Breast epithelium (tissue), 4 donors: Measurements from ENCODE around the gene SLC22A31. TPM values are rescaled to one million over a fixed set of nuclear protein-coding genes. Genes with fewer than 3 reads are reported as not detected.

Experiments
- DNase-seq, 2 donors: peaks; one replicate each; pipeline ENCODE4 v3.0.0-alpha.2; 2019; ENCODE audit warnings: low spot score in 2 of 2
- H3K27ac ChIP-seq, 2 donors: fragments of 200-600 bp; sonication (generic) in 1 of 2; one replicate each; pipeline ENCODE4 v1.5.1; 2016 to 2019; ENCODE audit warnings: mild to moderate bottlenecking in 1 of 2
- H3K27me3 ChIP-seq, 2 donors: fragments of 200-600 bp; sonication (generic) in 1 of 2; one replicate each; pipeline versions ENCODE4 v1.5.1 to v1.6.0; 2017 to 2019; ENCODE audit warnings: control low read depth in 1 of 2, mild to moderate bottlenecking in 1 of 2
- H3K36me3 ChIP-seq: fragments of 200-600 bp; one replicate; pipeline ENCODE4 v1.5.1; 2019
- H3K4me1 ChIP-seq, 2 donors: fragments of 200-600 bp; sonication (generic); one replicate each; pipeline ENCODE4 v1.5.1; 2016 to 2019; ENCODE audit warnings: control low read depth in 1 of 2
- H3K4me3 ChIP-seq, 3 donors: fragments of 200-600 bp; sonication (generic); 1 replicate in 2 of 3; 2 replicates in 1 of 3; pipeline ENCODE4 v1.5.1; 2016 to 2019; ENCODE audit warnings: mild to moderate bottlenecking in 3 of 3, moderate library complexity in 2 of 3
- H3K9me3 ChIP-seq, 2 donors: fragments of 200-600 bp; sonication (generic) in 1 of 2; one replicate each; pipeline ENCODE4 v1.5.1; 2016 to 2019; ENCODE audit warnings: control low read depth in 1 of 2
- CTCF ChIP-seq, 3 donors: fragments of 450-650 bp; IDR thresholded peaks; one replicate each; pipeline ENCODE4 v1.5.1; 2016 to 2017; ENCODE audit warnings: antibody characterized with exemption in 3 of 3, mild to moderate bottlenecking in 3 of 3, moderate library complexity in 3 of 3
- POLR2A ChIP-seq: fragments of 450-650 bp; IDR thresholded peaks from one replicate; pipeline ENCODE4 v1.6.1; 2016; ENCODE audit warnings: antibody characterized with exemption, mild to moderate bottlenecking, moderate library complexity
- POLR2AphosphoS5 ChIP-seq, 3 donors: sonication (generic); formaldehyde crosslinking; IDR thresholded peaks; one replicate each; pipeline ENCODE4 v1.6.1; 2017; ENCODE audit warnings: antibody characterized with exemption in 3 of 3
- intact Hi-C: fragments of 100-400 bp; cut with DNase I; formaldehyde crosslinking; loops from one replicate; pipeline ENCODE4 v1.15.1; 2023; ENCODE audit warnings: low total_unique reads
- total RNA-seq, 3 donors: library from RNA; depleted of rRNA; stranded (reverse); fragments of >200 nt; gene quantifications; one replicate each; pipeline ENCODE4 v1.1.0, GENCODE V29; 2016

SLC22A31 gene
- total RNA-seq, 3 donors from 2014 or later, result not detected

- no peak for DNase-seq
- Histone ChIP-seq H3K36me3 (no peaks in the 10 kb centered on the region), H3K4me3 (no peak overlapping the region), H3K27me3 (no peaks in the 10 kb centered on the region), H3K9me3 (no peaks in the 10 kb centered on the region), H3K4me1 (no peaks in the 10 kb centered on the region), H3K27ac (no peak overlapping the region)
- no peak for TF ChIP-seq POLR2AphosphoS5 (IDR thresholded peaks at IDR 0.05)
- TF ChIP-seq POLR2A, result no peak
- no peak for TF ChIP-seq CTCF (IDR thresholded peaks at IDR 0.05)
- intact Hi-C loops, result no loop called here
Measured at GRCh38 chr16:89237733-89238132, 37.4 kb upstream of the SLC22A31 start.

- DNase-seq, result no peak
- intact Hi-C loops, result no loop called here
- H3K27ac ChIP-seq, result no peak overlapping the region
Measured at GRCh38 chr16:89233678-89234490, 33.5 kb upstream of the SLC22A31 start.

GRCh38 chr16:89232107-89232506 lies 31.8 kb upstream of the SLC22A31 start:
- no peaks in the 10 kb centered on the region for H3K27me3 ChIP-seq
- intact Hi-C loops, result no loop called here
- no peak overlapping the region for H3K27ac ChIP-seq
- DNase-seq, result no peak
- TF ChIP-seq POLR2A (no peak), POLR2AphosphoS5 (IDR thresholded peaks at IDR 0.05) (no peak), CTCF (IDR thresholded peaks at IDR 0.05) (no peak)
- H3K9me3 ChIP-seq, result no peaks in the 10 kb centered on the region
- no peak overlapping the region for H3K4me3 ChIP-seq
- no peaks in the 10 kb centered on the region for H3K4me1 ChIP-seq
- peaks cover 7% of the 10 kb centered on the region for H3K36me3 ChIP-seq

More at GRCh38 chr16:89233678-89234490, 33.5 kb upstream of the SLC22A31 start:
- no peaks in the 10 kb centered on the region for H3K27me3 ChIP-seq
- no peaks in the 10 kb centered on the region for H3K36me3 ChIP-seq
- TF ChIP-seq POLR2A, result no peak
- TF ChIP-seq CTCF (IDR thresholded peaks at IDR 0.05), result no peak
- H3K9me3 ChIP-seq, result no peaks in the 10 kb centered on the region
- H3K4me3 ChIP-seq, result no peak overlapping the region
- no peaks in the 10 kb centered on the region for H3K4me1 ChIP-seq

- H3K27me3 ChIP-seq, result no peaks in the 10 kb centered on the region
- no peak for DNase-seq
- no peak overlapping the region for H3K27ac ChIP-seq
- no peaks in the 10 kb centered on the region for H3K4me1 ChIP-seq
- H3K4me3 ChIP-seq, result no peak overlapping the region
- peaks cover 14% of the 10 kb centered on the region for H3K36me3 ChIP-seq
- H3K9me3 ChIP-seq, result no peaks in the 10 kb centered on the region
- intact Hi-C loops, result no loop called here
- TF ChIP-seq CTCF (IDR thresholded peaks at IDR 0.05), result no peak
- no peak for TF ChIP-seq POLR2A
- TF ChIP-seq POLR2AphosphoS5 (IDR thresholded peaks at IDR 0.05), result no peak
Measured at GRCh38 chr16:89230255-89230654, 29.9 kb upstream of the SLC22A31 start.

- TF ChIP-seq CTCF (IDR thresholded peaks at IDR 0.05) (no peak), POLR2A (no peak), POLR2AphosphoS5 (IDR thresholded peaks at IDR 0.05) (no peak)
- intact Hi-C loops, result loop anchor here (1.0 kb wide), 1 partner anchor 411 kb away; no protein-coding TSS in a partner anchor
- Histone ChIP-seq H3K4me3 (no peak overlapping the region), H3K4me1 (no peaks in the 10 kb centered on the region), H3K36me3 (peaks cover 14% of the 10 kb centered on the region), H3K27me3 (no peaks in the 10 kb centered on the region), H3K27ac (no peak overlapping the region), H3K9me3 (no peaks in the 10 kb centered on the region)
- DNase-seq, result no peak
Measured at GRCh38 chr16:89224665-89225064, 24.3 kb upstream of the SLC22A31 start.
